NT2/D1 (cell line): ENCODE data around the gene MRM3.

Experiments
- YY1 ChIP-seq: IDR thresholded peaks from 2 replicates; pipeline ENCODE4 v1.6.1; 2011; ENCODE audit not compliant: insufficient read length, insufficient read depth
- ZNF274 ChIP-seq: IDR thresholded peaks from 2 replicates; pipeline ENCODE4 v1.6.1; 2011; ENCODE audit warnings: mild to moderate bottlenecking, low read depth, low read length

GRCh38 chr17:746783-747629, 35.1 kb upstream of the MRM3 start:
- TF ChIP-seq YY1 = no peak
- no peak for TF ChIP-seq ZNF274
